Muscle of leg (tissue), 11 donors: ENCODE results near the gene TACC2. TPM values are rescaled to one million over a fixed set of nuclear protein-coding genes. Genes with fewer than 3 reads are reported as not detected.
A peak's percentile ranks its signal among the peaks of the same experiment; 100 is the strongest.
"Not testable (repeated sequence)": the region's sequence is repeated elsewhere in the genome, so short reads cannot be mapped to it uniquely, and the experiment has no call there.

Experiments used
- DNase-seq: peaks from one replicate; pipeline ENCODE4 v3.0.0; 2013
- H3K27ac ChIP-seq: one replicate; pipeline ENCODE4 v1.5.1; 2013; ENCODE audit warnings: mild to moderate bottlenecking, low read length, control low read depth
- H3K27me3 ChIP-seq: one replicate; pipeline ENCODE4 v1.6.1; 2013; ENCODE audit warnings: low read length; ENCODE audit not compliant: control insufficient read depth, insufficient read depth
- H3K36me3 ChIP-seq: one replicate; pipeline ENCODE4 v1.6.1; 2013; ENCODE audit warnings: low read length; ENCODE audit not compliant: control insufficient read depth, insufficient read depth
- H3K4me1 ChIP-seq: one replicate; pipeline ENCODE4 v1.6.1; 2013; ENCODE audit warnings: low read length; ENCODE audit not compliant: control insufficient read depth, insufficient read depth
- H3K4me3 ChIP-seq: one replicate; pipeline ENCODE4 v1.5.1; 2013; ENCODE audit warnings: low read length, control low read depth
- H3K9me3 ChIP-seq: replicated peaks from 2 replicates; pipeline ENCODE4 v1.6.1; 2013; ENCODE audit warnings: low read depth, low read length; ENCODE audit not compliant: control insufficient read depth
- WGBS: methylation state at CpG from one replicate; pipeline ENCODE4 v1.1.5; 2013; ENCODE audit warnings: missing lambda C conversion rate; ENCODE audit not compliant: insufficient coverage; 5-methylcytosine and 5-hydroxymethylcytosine counted together
- polyA plus RNA-seq, 8 donors: library from polyadenylated mRNA; unstranded; fragments of 120-200 nt; gene quantifications; one replicate each; pipeline versions ENCODE4 v1.2.1 to v1.2.3, GENCODE V29; 2013; ENCODE audit warnings: inconsistent platforms in 1 of 8, low replicate concordance in 1 of 8; ENCODE audit not compliant: insufficient read length in 8 of 8, insufficient read depth in 1 of 8
- total RNA-seq: library from RNA; stranded (reverse); fragments of 120-200 nt; gene quantifications from one replicate; pipeline ENCODE4 v1.2.4, GENCODE V29; 2013

Gene TACC2
- total and polyA plus RNA-seq, 9 donors: 53.6 to 132 (median 104) TPM

GRCh38 chr10:122056431-122057094 lies 67.6 kb downstream of the TACC2 start:
- WGBS: 99% methylated on average over 6 of the region's 8 CpGs
- no peaks in the 10 kb centered on the region for H3K27me3 ChIP-seq
- no peak overlapping the region for H3K4me3 ChIP-seq
- H3K4me1 ChIP-seq: peaks cover 4% of the 10 kb centered on the region
- peaks cover 11% of the 10 kb centered on the region for H3K36me3 ChIP-seq
- no peaks in the 10 kb centered on the region for H3K9me3 ChIP-seq
- H3K27ac ChIP-seq: no peak overlapping the region
- no peak for DNase-seq

DNA sequence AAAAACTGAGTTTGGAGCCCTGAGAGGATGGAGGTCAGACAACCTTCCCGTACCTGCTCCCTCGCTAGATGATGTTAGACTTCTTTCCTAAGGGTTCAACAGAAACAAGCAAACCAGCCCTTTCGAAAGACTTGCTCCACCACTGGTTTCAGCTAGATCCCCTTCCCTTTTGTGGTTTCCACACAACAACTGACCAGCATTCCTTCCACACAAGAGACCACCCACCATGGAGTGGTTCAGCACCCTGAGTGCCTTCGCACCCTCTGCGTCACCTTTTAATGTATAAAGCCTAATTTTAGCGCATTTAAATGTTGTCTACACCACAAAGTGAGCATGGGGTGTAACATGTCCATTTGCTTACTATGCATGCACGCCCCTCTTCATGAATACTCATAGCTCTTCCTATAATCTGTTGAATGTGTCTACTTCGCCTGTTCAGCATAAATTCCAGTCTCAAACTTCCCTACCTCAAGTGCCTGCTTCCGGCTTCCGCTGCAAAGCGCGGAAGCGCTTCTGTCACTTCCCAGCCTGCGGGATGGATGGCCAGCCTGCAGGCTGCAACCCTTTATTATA lies 69.0 kb downstream of the TACC2 start:
- Histone ChIP-seq H3K4me1 (peaks cover 8% of the 10 kb centered on the region), H3K9me3 (no peaks in the 10 kb centered on the region), H3K36me3 (peaks cover 10% of the 10 kb centered on the region), H3K27ac (no peak overlapping the region), H3K27me3 (no peaks in the 10 kb centered on the region), H3K4me3 (no peak overlapping the region)
- no peak for DNase-seq
- WGBS: 78% methylated on average over 5 of the region's 14 CpGs

DNA sequence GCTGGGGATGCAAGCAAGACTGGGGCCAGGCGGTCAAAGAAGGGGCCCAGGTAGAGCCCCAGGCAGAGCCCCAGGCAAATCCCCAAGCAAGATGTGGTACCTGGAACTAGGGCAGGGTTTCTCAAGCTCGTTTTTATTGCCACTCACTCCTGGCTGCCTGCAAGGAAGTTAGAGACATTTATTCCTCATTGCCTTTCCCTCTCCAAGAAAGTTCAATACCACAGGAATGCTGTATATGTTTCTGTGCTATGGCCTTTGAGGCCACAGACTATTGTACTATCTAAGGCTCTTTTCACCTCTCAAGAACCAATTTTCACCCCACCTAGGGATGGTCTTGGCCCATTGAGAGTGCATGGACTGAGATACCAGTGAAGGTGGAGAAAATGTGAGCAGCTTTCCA lies 71.3 kb downstream of the TACC2 start:
- H3K4me1 ChIP-seq: peaks cover 8% of the 10 kb centered on the region
- H3K4me3 ChIP-seq: no peak overlapping the region
- H3K36me3 ChIP-seq: no peaks in the 10 kb centered on the region
- WGBS: no CpG with 5 or more reads among the region's 2 CpGs
- H3K9me3 ChIP-seq: no peaks in the 10 kb centered on the region
- H3K27ac ChIP-seq: no peak overlapping the region
- no peak for DNase-seq
- no peaks in the 10 kb centered on the region for H3K27me3 ChIP-seq

GRCh38 chr10:122062831-122063674 lies 74.1 kb downstream of the TACC2 start:
- H3K36me3 ChIP-seq: no peaks in the 10 kb centered on the region
- H3K27ac ChIP-seq: peak overlapping the region; percentile 75
- DNase-seq: peak; percentile 97
- no peaks in the 10 kb centered on the region for H3K27me3 ChIP-seq
- H3K9me3 ChIP-seq: no peaks in the 10 kb centered on the region
- 27% methylated on average over 6 of the region's 13 CpGs for WGBS
- H3K4me3 ChIP-seq: no peak overlapping the region
- peaks cover 8% of the 10 kb centered on the region for H3K4me1 ChIP-seq

- WGBS: 95% methylated on average over 6 of the region's 9 CpGs
- not testable (repeated sequence) for H3K36me3 ChIP-seq, H3K27me3 ChIP-seq, H3K27ac ChIP-seq, DNase-seq, H3K9me3 ChIP-seq, H3K4me3 ChIP-seq
- peaks cover 11% of the 10 kb centered on the region for H3K4me1 ChIP-seq
These were observed 77.5 kb downstream of the TACC2 start for GRCh38 chr10:122066337-122066939.

DNA sequence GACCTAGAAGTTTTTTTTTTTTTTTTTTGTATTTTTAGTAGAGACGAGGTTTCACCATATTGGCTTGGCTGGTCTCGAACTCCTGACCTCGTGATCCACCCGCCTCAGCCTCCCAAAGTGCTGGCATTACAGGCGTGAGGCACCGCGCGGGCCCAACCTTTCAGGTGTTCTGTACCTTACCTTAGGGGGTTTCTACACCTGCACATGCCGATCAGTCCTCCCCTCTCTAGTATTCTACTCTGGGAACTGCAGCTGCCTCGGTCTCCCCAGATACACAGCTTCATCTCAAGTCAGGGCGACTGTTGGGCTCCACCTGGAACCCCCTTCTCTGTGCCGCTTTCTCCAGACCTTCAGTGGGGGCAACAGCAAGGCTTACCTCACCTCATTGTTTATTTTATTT lies 79.9 kb downstream of the TACC2 start:
- DNase-seq: no peak
- Histone ChIP-seq H3K4me1 (peaks cover 2% of the 10 kb centered on the region), H3K36me3 (no peaks in the 10 kb centered on the region), H3K9me3 (no peaks in the 10 kb centered on the region), H3K27ac (no peak overlapping the region), H3K27me3 (no peaks in the 10 kb centered on the region), H3K4me3 (no peak overlapping the region)
- 98% methylated on average over 9 of the region's 12 CpGs for WGBS

DNA sequence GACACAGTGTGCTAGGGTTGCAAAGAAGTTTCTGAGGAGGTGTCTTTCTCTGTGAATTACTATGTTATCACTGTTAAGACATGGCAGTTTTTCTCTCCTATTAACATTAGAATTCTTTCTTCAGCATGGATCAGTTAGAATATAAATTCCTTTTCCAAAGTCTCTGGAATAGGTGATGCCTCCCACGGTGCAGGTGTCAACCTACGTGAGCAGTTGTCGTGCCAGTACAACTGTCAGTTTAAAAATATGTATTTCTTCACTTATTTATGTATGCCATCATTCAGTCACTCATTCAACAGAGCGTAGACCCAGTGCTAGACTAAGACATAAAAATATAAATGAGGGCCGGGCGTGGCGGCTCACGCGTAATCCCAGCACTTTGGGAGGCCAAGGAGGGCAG lies 83.5 kb downstream of the TACC2 start:
- H3K27ac ChIP-seq: no peak overlapping the region
- H3K9me3 ChIP-seq: no peaks in the 10 kb centered on the region
- H3K36me3 ChIP-seq: no peaks in the 10 kb centered on the region
- H3K4me3 ChIP-seq: no peak overlapping the region
- no peaks in the 10 kb centered on the region for H3K27me3 ChIP-seq
- no CpG with 5 or more reads among the region's 9 CpGs for WGBS
- no peak for DNase-seq
- H3K4me1 ChIP-seq: peaks cover 2% of the 10 kb centered on the region

DNA sequence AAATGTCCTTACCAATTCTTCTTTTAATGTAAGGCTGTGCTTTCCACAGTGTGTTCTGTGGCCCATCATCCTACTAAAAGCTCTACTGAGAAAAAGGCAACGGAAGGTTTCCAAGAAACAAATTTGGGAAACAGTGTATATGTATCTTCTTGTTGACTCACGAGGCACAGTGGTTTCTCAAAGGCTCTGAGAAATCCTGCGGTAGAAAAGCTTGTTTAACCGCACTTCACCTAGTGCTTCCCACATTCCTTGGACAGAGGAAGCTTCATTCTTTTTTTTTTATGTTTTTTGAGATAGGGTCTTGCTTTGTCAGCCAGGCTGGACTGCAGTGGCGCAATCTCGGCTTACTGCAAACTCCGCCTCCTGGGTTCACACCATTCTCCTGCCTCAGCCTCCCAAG lies 84.5 kb downstream of the TACC2 start:
- Histone ChIP-seq H3K4me1 (peaks cover 6% of the 10 kb centered on the region), H3K4me3 (no peak overlapping the region), H3K36me3 (no peaks in the 10 kb centered on the region), H3K27ac (no peak overlapping the region), H3K9me3 (no peaks in the 10 kb centered on the region), H3K27me3 (no peaks in the 10 kb centered on the region)
- WGBS: no CpG with 5 or more reads among the region's 7 CpGs
- DNase-seq: no peak

DNA sequence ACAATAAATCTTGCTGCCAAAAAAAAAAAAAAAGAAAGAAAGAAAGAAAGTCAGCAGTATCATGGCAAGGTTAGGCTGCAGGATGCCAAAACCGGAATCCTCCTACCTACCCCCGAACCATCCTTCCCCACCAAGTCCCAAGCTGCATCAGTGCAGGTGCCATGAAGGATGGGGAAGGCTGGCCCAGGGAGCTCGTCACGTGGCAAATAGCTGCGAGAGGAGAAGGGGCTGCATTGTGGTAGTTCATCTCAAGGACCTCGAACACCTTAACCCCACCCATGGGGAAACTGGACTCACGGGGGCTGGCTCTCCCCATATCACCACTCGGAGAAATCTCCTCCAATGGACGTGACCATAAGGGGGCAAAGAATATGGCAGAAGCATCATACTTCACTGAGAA lies 86.2 kb downstream of the TACC2 start:
- Histone ChIP-seq H3K27me3 (no peaks in the 10 kb centered on the region), H3K9me3 (no peaks in the 10 kb centered on the region), H3K36me3 (no peaks in the 10 kb centered on the region), H3K27ac (no peak overlapping the region), H3K4me3 (no peak overlapping the region), H3K4me1 (peaks cover 18% of the 10 kb centered on the region)
- WGBS: no CpG with 5 or more reads among the region's 9 CpGs
- DNase-seq: no peak

DNA sequence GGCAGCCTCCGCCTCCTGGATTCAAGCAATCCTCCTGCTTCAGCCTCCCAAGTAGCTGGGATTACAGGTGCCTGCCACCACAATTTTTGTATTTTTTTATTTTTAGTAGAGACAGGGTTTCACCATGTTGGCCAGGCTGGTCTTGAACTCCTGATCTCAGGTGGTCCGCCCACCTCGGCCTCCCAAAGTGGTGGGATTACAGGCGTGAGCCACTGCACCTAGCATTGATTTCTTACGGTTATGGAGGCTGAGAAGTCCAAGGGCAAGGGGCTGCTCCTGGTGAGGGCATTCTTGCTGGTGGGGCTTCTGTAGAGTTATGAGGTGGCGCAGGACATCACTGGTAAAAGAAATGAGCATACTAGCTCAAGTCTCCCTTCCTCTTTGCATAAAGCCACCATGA lies 86.9 kb downstream of the TACC2 start:
- H3K36me3 ChIP-seq, H3K27me3 ChIP-seq, H3K27ac ChIP-seq, DNase-seq, H3K4me3 ChIP-seq, H3K9me3 ChIP-seq: not testable (repeated sequence)
- H3K4me1 ChIP-seq: peaks cover 18% of the 10 kb centered on the region
- WGBS: 97% methylated on average over 5 of the region's 6 CpGs
